HG03159 (cell line): Measurements from ENCODE around the gene FGF23.

Experiments used
- ATAC-seq: cut with Tn5 transposase; IDR thresholded peaks from one replicate; pipeline ENCODE4 v1.9.1; 2021; ENCODE audit warnings: mild to moderate bottlenecking, moderate library complexity; ENCODE audit not compliant: unreplicated experiment

Gene FGF23

GRCh38 chr12:4386801-4387200, 7.3 kb upstream of the FGF23 start:
- ATAC-seq = no peak

- ATAC-seq = no peak
Measured at GRCh38 chr12:4383304-4383865, 3.9 kb upstream of the FGF23 start.

- ATAC-seq = no peak
Measured at GRCh38 chr12:4380332-4380731, 820 bp upstream of the FGF23 start.

- no peak for ATAC-seq
Measured at GRCh38 chr12:4378772-4379171, 740 bp downstream of the FGF23 start.

GRCh38 chr12:4375449-4375848, 4.1 kb downstream of the FGF23 start:
- no peak for ATAC-seq

GRCh38 chr12:4372653-4373052, 6.9 kb downstream of the FGF23 start:
- ATAC-seq = no peak

GRCh38 chr12:4370265-4370664, 9.2 kb downstream of the FGF23 start:
- ATAC-seq = no peak

- no peak for ATAC-seq
Measured at GRCh38 chr12:4369548-4369947, 10.0 kb downstream of the FGF23 start.

GRCh38 chr12:4366090-4366489, 13.4 kb downstream of the FGF23 start:
- ATAC-seq = no peak

- ATAC-seq = no peak
Measured at GRCh38 chr12:4356041-4356327, 23.5 kb downstream of the FGF23 start.

- ATAC-seq = no peak
Measured at GRCh38 chr12:4355156-4356040, 24.1 kb downstream of the FGF23 start.

GRCh38 chr12:4353785-4354208, 25.7 kb downstream of the FGF23 start:
- no peak for ATAC-seq

- ATAC-seq = no peak
Measured at GRCh38 chr12:4346931-4347330, 32.6 kb downstream of the FGF23 start.

GRCh38 chr12:4331842-4332241, 47.7 kb downstream of the FGF23 start:
- no peak for ATAC-seq

- ATAC-seq = no peak
Measured at GRCh38 chr12:4331221-4331620, 48.3 kb downstream of the FGF23 start.

GRCh38 chr12:4330203-4330602, 49.3 kb downstream of the FGF23 start:
- no peak for ATAC-seq

- no peak for ATAC-seq
Measured at GRCh38 chr12:4327293-4327692, 52.2 kb downstream of the FGF23 start.

- ATAC-seq = no peak
Measured at GRCh38 chr12:4325966-4326365, 53.5 kb downstream of the FGF23 start.

- ATAC-seq = no peak
Measured at GRCh38 chr12:4324366-4324765, 55.1 kb downstream of the FGF23 start.

GRCh38 chr12:4323396-4323795, 56.1 kb downstream of the FGF23 start:
- ATAC-seq = no peak

GRCh38 chr12:4322726-4323125, 56.8 kb downstream of the FGF23 start:
- ATAC-seq = no peak

GRCh38 chr12:4320853-4321701, 58.4 kb downstream of the FGF23 start, which contains the start of gene TIGAR:
Gene TIGAR, plus strand, starts transcription at chr12:4321213. Its CDS starts 59 bp downstream, at chr12:4321272.
- peak; percentile 94 for ATAC-seq
